Measurements from ENCODE around the gene GNPAT. TPM values are rescaled to one million over a fixed set of nuclear protein-coding genes. Genes with fewer than 3 reads are reported as not detected.
A peak's percentile ranks its signal among the peaks of the same experiment; 100 is the strongest.

Gene GNPAT
- total RNA-seq, 1 experiment from 2014 or later, result 62.5 TPM

DNA sequence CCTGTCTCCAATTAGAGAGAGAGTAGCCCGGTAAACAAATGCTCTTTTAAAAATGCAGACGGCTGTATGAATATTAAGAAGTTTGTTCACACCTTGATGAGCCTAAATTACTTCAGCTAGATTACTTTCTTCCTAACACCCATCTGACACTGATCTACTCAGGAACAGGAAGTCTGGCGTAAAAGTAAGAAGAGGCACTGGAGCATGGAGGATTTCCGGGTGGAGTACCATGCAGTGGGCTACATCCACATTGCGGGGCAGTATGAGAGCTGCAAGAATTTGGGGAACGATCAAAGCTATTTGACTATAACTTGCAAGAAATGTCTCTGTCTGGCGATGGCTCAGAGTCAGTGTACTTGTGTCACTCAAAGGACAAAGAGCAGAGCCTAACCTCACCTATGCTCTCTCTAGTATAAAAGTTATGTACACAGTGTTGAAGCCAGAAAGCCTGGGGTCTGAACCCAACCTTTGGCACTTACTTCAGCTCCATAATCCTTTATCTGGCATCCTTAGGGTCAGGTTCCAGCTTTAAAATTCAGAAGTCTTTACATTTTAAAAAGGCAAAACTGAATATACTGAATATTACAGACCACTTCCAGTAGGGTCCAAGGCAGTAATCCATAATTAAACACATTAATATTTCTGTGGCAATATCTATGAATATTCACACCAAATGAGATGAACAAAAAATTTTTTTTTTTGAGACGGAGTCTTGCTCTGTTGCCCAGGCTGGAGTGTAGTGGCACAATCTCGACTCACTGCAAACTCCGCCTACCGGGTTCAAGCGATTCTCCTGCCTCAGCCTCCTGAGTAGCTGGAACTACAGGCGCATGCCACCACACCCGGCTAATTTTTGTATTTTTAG, 7.9 kb upstream of the GNPAT start:
- Histone ChIP-seq H3K36me3 (peaks cover 29% of the 10 kb centered on the region), H3K9me3 (no peaks in the 10 kb centered on the region), H3K27me3 (no peaks in the 10 kb centered on the region), H3K4me3 (no peak overlapping the region)
- no peak for DNase-seq

- Histone ChIP-seq H3K9me3 (no peaks in the 10 kb centered on the region), H3K36me3 (peaks cover 37% of the 10 kb centered on the region), H3K27me3 (no peaks in the 10 kb centered on the region), H3K4me3 (no peak overlapping the region)
- peak; percentile 50 for DNase-seq
Observed at GRCh38 chr1:231233735-231234417, 7.1 kb upstream of the GNPAT start.

GRCh38 chr1:231234506-231234905, 6.5 kb upstream of the GNPAT start:
- Histone ChIP-seq H3K27me3 (no peaks in the 10 kb centered on the region), H3K4me3 (no peak overlapping the region), H3K36me3 (peaks cover 43% of the 10 kb centered on the region), H3K9me3 (no peaks in the 10 kb centered on the region)
- no peak for DNase-seq

DNA sequence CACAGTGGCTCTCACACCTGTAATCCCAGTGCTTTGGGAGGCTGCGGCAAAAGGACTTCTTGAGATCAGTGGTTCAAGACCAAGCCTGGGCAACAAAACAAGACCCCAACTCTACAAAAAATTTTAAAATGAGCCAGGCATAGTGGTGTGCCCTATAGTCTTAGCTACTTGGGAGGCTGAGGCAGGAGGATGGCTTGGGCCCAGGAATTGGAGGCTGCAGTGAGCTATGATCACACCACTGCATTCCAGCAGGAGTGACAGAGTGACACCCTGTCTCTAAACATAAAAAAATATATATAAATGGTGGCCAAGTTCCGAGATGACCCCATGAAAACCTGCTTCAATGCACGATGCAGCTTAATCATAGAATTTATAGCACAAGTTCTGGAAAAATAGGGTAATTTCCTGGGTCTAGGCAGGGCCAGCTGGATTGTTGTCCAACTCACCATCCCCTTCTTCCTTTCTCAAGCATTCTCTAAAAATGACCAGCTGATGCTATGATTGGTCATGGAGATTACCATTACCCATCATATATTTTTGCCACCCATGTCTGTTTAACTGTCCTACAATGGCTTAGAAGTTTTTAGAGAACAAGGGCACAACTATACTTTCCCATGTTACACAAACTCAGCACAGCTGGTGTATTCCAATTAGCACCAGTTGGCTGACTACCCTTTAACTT, 5.3 kb upstream of the GNPAT start:
- Histone ChIP-seq H3K36me3 (peaks cover 40% of the 10 kb centered on the region), H3K27me3 (no peaks in the 10 kb centered on the region), H3K9me3 (no peaks in the 10 kb centered on the region), H3K4me3 (no peak overlapping the region)
- DNase-seq, result no peak

DNA sequence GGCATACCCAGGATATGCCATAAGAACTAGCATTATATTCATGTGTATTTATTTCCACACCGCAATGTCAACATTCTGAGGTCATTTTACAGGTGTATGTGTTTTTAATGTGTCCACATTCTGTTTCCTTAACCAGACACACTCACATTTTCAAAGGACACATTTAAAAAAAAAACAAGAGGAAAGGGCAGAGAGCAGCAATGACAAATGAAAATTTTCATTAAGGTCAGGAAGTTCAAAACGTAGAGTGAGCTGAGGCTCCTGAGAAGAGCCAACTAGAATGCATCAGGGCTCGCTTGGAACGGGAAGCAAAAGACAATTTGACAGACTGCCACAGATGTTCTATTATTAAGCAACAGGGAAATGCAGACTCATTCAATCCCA, 4.8 kb upstream of the GNPAT start:
- Histone ChIP-seq H3K4me3 (no peak overlapping the region), H3K27me3 (no peaks in the 10 kb centered on the region), H3K9me3 (no peaks in the 10 kb centered on the region), H3K36me3 (peaks cover 38% of the 10 kb centered on the region)
- no peak for DNase-seq

- Histone ChIP-seq H3K27me3 (no peaks in the 10 kb centered on the region), H3K36me3 (peaks cover 37% of the 10 kb centered on the region), H3K9me3 (no peaks in the 10 kb centered on the region), H3K4me3 (no peak overlapping the region)
- DNase-seq, result no peak
Observed at GRCh38 chr1:231236938-231237337, 4.1 kb upstream of the GNPAT start.

- DNase-seq, result no peak
- Histone ChIP-seq H3K36me3 (peaks cover 27% of the 10 kb centered on the region), H3K4me3 (no peak overlapping the region), H3K27me3 (no peaks in the 10 kb centered on the region), H3K9me3 (no peaks in the 10 kb centered on the region)
Observed at GRCh38 chr1:231238298-231238697, 2.7 kb upstream of the GNPAT start.

GRCh38 chr1:231240531-231240882, 505 bp upstream of the GNPAT start:
- Histone ChIP-seq H3K4me3 (peak overlapping the region; percentile 76), H3K9me3 (no peaks in the 10 kb centered on the region), H3K36me3 (peaks cover 25% of the 10 kb centered on the region), H3K27me3 (no peaks in the 10 kb centered on the region)
- peak; percentile 13 for DNase-seq

DNA sequence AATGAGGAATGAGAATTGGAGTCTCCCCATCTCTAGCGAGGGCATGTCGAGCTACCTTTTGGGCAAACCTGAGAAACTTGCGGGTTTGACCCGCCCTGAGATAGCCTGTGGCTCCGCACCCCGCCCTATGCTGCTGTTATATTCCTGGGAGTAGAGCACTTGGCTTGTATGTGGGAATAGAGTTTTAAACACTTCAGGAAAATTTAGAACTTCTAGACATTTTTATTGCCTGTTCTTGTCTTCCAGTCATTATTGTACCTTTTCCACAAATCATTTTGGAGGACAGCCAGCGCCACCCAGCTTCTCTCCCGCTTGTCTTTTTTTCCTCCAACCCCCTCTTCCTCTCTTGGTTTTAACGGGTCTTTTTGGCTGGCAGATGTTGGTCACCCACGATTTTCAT, 738 bp downstream of the GNPAT start:
- Histone ChIP-seq H3K4me3 (peak overlapping the region; percentile 76), H3K27me3 (no peaks in the 10 kb centered on the region), H3K9me3 (no peaks in the 10 kb centered on the region), H3K36me3 (peaks cover 23% of the 10 kb centered on the region)
- peak; percentile 15 for DNase-seq

DNA sequence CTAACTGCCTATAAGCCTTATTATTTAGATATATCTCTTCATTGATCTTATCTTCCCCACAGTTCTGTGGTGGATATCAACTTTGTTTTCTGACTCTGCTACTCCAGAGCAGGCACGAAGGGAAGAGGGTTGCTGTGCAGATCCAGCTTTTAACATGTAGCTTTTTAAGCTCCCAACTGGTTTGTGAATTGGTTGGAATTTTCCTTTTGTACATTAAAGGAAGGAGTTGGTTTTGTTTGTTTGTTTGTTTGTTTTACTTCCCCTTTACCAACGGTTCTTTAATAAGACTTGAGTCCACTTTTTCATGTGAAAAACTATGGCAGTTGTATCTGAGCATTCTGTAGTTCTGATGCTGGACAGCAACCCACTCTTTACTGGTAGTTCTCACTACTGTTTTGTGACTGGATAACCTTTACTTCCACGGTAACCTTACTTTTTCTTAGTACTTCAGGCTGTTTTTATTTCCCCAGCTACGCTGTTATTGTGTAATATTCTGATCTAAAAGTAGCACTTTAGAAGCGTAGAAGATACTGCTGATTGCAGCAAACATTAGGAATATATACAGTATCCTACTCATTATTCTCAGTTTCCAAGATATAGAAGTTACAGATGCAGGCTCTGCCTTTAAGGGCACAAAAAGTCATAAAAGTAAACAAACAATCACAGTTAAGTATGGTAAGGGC, 1.6 kb downstream of the GNPAT start:
- peaks cover 18% of the 10 kb centered on the region for H3K36me3 ChIP-seq
- no peaks in the 10 kb centered on the region for H3K27me3 ChIP-seq
- peak overlapping the region; percentile 76 for H3K4me3 ChIP-seq
- DNase-seq, result no peak
- H3K9me3 ChIP-seq, result no peaks in the 10 kb centered on the region

DNA sequence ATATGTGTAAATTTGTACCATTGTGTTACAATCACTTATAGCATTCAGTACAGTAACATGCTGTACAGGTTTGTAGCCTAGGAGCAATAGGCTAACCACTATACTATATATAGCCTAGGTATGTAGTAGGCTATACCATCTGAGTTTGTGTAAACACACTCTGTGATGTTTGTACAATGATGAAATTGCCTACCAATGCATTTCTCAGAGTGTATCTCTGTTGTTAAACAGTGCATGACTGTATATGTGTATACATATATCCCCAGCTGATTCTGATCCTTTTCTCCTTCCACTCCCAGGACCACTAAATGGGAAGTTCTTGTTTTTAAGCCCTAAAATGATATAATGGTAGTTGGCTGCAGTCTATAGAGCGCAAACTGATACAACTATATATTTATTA, 7.8 kb downstream of the GNPAT start:
- no peaks in the 10 kb centered on the region for H3K27me3 ChIP-seq

DNA sequence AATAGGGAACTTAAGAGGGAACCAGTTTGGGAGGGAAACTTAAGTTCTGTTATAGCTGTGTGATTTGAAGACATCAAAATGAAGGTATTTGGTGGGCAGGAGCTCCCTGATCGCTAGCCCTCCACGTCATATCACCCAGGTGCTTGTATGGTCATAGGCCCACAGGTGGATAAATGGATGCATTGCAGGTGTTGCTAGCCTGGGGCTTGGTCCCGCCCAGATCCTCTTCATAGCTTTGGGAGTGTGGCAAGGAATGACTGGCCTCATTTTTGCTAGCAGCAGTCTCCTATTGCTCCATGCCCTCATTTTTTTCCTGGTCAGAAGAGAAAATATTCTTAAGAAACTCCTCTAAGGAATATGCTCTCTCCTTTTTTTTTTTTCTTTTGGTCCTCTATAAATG, 11.3 kb downstream of the GNPAT start:
- H3K4me3 ChIP-seq, result no peak overlapping the region
- H3K27me3 ChIP-seq, result no peaks in the 10 kb centered on the region
- DNase-seq, result no peak
- H3K9me3 ChIP-seq, result no peaks in the 10 kb centered on the region
- H3K36me3 ChIP-seq, result peaks cover 40% of the 10 kb centered on the region

More for the DNA sequence above, 7.8 kb downstream of the GNPAT start:
- no peak for DNase-seq
- Histone ChIP-seq H3K36me3 (peaks cover 21% of the 10 kb centered on the region), H3K4me3 (no peak overlapping the region), H3K9me3 (no peaks in the 10 kb centered on the region)

DNA sequence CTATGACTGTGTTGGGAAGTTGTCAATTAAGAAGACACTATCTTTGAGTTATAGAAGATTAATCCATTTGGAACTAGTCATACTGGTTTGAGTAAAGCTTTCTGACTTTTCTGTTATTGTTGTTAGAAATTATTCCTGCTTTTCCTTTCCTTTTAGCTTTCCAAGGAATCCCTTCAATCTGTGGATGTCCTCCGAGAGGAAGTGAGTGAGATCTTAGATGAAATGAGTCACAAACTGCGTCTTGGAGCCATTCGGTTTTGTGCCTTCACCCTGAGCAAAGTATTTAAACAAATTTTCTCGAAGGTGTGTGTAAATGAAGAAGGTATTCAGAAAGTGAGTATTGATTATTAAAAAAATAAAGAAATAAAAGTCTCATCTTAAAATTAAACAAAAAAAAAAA, 19.3 kb downstream of the GNPAT start:
- Histone ChIP-seq H3K9me3 (no peaks in the 10 kb centered on the region), H3K4me3 (no peak overlapping the region)

GRCh38 chr1:231264642-231265041, 23.6 kb downstream of the GNPAT start:
- no peaks in the 10 kb centered on the region for H3K9me3 ChIP-seq
- H3K36me3 ChIP-seq, result peaks cover 56% of the 10 kb centered on the region
- no peak for DNase-seq
- H3K27me3 ChIP-seq, result no peaks in the 10 kb centered on the region
- H3K4me3 ChIP-seq, result no peak overlapping the region

More for the DNA sequence above, 19.3 kb downstream of the GNPAT start:
- DNase-seq, result no peak
- no peaks in the 10 kb centered on the region for H3K27me3 ChIP-seq
- peaks cover 54% of the 10 kb centered on the region for H3K36me3 ChIP-seq

GRCh38 chr1:231265379-231265778, 24.4 kb downstream of the GNPAT start:
- DNase-seq, result no peak
- Histone ChIP-seq H3K9me3 (no peaks in the 10 kb centered on the region), H3K36me3 (peaks cover 55% of the 10 kb centered on the region)

DNA sequence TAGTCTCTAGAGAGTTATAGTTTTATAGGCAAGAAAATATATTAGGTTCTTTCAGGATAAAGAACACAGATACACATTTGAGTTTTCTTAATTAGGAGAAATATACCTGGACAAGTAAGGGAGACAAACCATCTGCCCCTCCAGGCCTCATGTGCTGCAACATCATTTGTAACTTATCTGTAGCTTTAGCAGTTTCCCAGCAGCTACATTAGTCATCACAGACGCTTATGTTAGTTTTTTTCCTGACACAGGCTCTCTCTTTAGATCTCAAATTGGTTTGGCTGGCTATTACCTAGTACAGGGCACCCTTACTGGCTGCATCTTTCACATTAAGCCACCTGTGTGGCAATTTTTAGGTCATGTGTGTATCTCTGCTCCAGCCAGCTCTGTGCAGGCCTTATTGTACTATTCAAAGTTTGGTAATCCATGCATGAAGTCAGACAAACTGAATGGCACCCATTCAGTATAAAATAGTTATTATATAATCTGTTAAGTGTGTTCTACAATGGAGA, 25.9 kb downstream of the GNPAT start:
- Histone ChIP-seq H3K27me3 (no peaks in the 10 kb centered on the region), H3K36me3 (peaks cover 54% of the 10 kb centered on the region), H3K9me3 (no peaks in the 10 kb centered on the region), H3K4me3 (no peak overlapping the region)
- no peak for DNase-seq

More at GRCh38 chr1:231265379-231265778, 24.4 kb downstream of the GNPAT start:
- H3K4me3 ChIP-seq, result no peak overlapping the region
- no peaks in the 10 kb centered on the region for H3K27me3 ChIP-seq

DNA sequence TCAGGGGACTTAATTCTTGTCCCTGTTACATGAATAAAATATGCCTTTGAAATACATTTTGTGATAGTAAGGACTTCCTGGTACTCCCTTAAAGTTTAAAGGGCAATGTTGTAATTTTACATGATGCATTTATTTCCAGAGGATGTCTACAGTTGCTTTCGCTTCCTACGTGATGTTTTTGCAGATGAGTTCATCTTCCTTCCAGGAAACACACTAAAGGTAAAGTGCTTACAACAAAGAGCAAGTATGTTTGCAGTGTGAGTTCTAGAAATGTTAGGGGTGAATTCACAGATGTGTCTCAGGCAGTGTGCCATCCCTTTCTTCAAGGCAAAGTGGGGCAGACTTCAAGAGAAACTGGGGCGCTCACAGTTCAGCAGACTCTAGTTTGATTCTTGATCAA, 31.2 kb downstream of the GNPAT start:
- Histone ChIP-seq H3K27me3 (no peaks in the 10 kb centered on the region), H3K9me3 (no peaks in the 10 kb centered on the region), H3K4me3 (no peak overlapping the region), H3K36me3 (peaks cover 61% of the 10 kb centered on the region)
- no peak for DNase-seq

Data from MG63 (cell line).